Mucosa of descending colon (tissue), 3 donors: ENCODE results near the gene STPG4. TPM values are rescaled to one million over a fixed set of nuclear protein-coding genes. Genes with fewer than 3 reads are reported as not detected.

ENCODE experiments used
- ATAC-seq: fragments of 200-7000 bp; cut with Tn5 transposase; one replicate; pipeline ENCODE4 v1.9.1; 2020; ENCODE audit warnings: mild to moderate bottlenecking, moderate library complexity
- DNase-seq, 3 donors: peaks; one replicate each; pipeline ENCODE4 v3.0.0-alpha.2; 2020
- H3K36me3 ChIP-seq: fragments of 200-600 bp; one replicate; pipeline ENCODE4 v1.8.0; 2021; ENCODE audit warnings: low read depth, mild to moderate bottlenecking
- H3K4me1 ChIP-seq: fragments of 200-600 bp; one replicate; pipeline ENCODE4 v1.8.0; 2021; ENCODE audit warnings: low read depth, mild to moderate bottlenecking
- H3K4me3 ChIP-seq: fragments of 200-600 bp; one replicate; pipeline ENCODE4 v1.8.0; 2021; ENCODE audit warnings: mild to moderate bottlenecking
- H3K9me3 ChIP-seq: fragments of 200-600 bp; one replicate; pipeline ENCODE4 v1.8.0; 2021; ENCODE audit warnings: mild to moderate bottlenecking
- CTCF ChIP-seq: fragments of 200-600 bp; IDR thresholded peaks from one replicate; pipeline ENCODE4 v1.8.0; 2022; ENCODE audit warnings: antibody characterized with exemption, mild to moderate bottlenecking
- intact Hi-C, 2 donors: fragments of 100-400 bp; cut with DNase I in 1 of 2; cut with micrococcal nuclease in 1 of 2; formaldehyde crosslinking; loops; one replicate each; pipeline versions ENCODE4 v1.11.0 to v1.11.1; 2022; cut with DNase I, micrococcal nuclease
- total RNA-seq, 3 donors: library from RNA; stranded (reverse); fragmentation: NEBNext Ultra II Directional in 2 of 3; extraction: Animal tissue kit (Norgen Biotek cat#: 25700) in 2 of 3; gene quantifications; one replicate each; pipeline versions ENCODE4 v1.2.1 to v1.2.4, GENCODE V29; 2021 to 2023
- donor health status: DM: no; HTN: no; CAD: no; lungs with moderate emphysema.
- donor health status: DM: no; HTN: no; CAD: no.
- donor health status: DM: no; HTN: yes; CAD: no.

Gene STPG4
- total RNA-seq, 3 donors from 2014 or later = 0.46 to 0.63 TPM; not detected in 1

- Histone ChIP-seq H3K4me3 (no peak overlapping the region), H3K4me1 (peaks cover 20% of the 10 kb centered on the region), H3K36me3 (no peaks in the 10 kb centered on the region), H3K9me3 (no peaks in the 10 kb centered on the region)
- TF ChIP-seq CTCF = no peak
- intact Hi-C loops = no loop called here
- DNase-seq = no peak
- ATAC-seq = no peak
Measured at GRCh38 chr2:47046271-47046670, 108.8 kb downstream of the STPG4 start.

GRCh38 chr2:47043891-47044239 is 111.2 kb downstream of the STPG4 start:
- no peaks in the 10 kb centered on the region for H3K9me3 ChIP-seq
- H3K4me3 ChIP-seq = no peak overlapping the region
- intact Hi-C loops = no loop called here
- ATAC-seq = no peak
- DNase-seq = no peak
- no peaks in the 10 kb centered on the region for H3K36me3 ChIP-seq
- H3K4me1 ChIP-seq = peaks cover 4% of the 10 kb centered on the region
- no peak for TF ChIP-seq CTCF

GRCh38 chr2:47043142-47043890 is 111.8 kb downstream of the STPG4 start:
- no peak overlapping the region for H3K4me3 ChIP-seq
- ATAC-seq (peak; percentile 27), DNase-seq (no peak)
- no peaks in the 10 kb centered on the region for H3K36me3 ChIP-seq
- no peaks in the 10 kb centered on the region for H3K9me3 ChIP-seq
- TF ChIP-seq CTCF = no peak
- peaks cover 4% of the 10 kb centered on the region for H3K4me1 ChIP-seq
- intact Hi-C loops = no loop called here

GRCh38 chr2:47041891-47042684 is 113.0 kb downstream of the STPG4 start:
- TF ChIP-seq CTCF = no peak
- peaks cover 4% of the 10 kb centered on the region for H3K4me1 ChIP-seq
- ATAC-seq = no peak
- no peaks in the 10 kb centered on the region for H3K36me3 ChIP-seq
- intact Hi-C loops = no loop called here
- no peak overlapping the region for H3K4me3 ChIP-seq
- no peak for DNase-seq
- H3K9me3 ChIP-seq = no peaks in the 10 kb centered on the region

- Histone ChIP-seq H3K4me1 (peaks cover 4% of the 10 kb centered on the region), H3K9me3 (no peaks in the 10 kb centered on the region), H3K4me3 (no peak overlapping the region), H3K36me3 (no peaks in the 10 kb centered on the region)
- intact Hi-C loops = no loop called here
- ATAC-seq = peak; percentile 5
- DNase-seq = no peak
- TF ChIP-seq CTCF = no peak
Measured at GRCh38 chr2:47041063-47041462, 114.0 kb downstream of the STPG4 start.
